Nephron (organoid): ENCODE data around the gene ZC3H7B.
"Not testable (repeated sequence)": the region's sequence is repeated elsewhere in the genome, so short reads cannot be mapped to it uniquely, and the experiment has no call there.

Source experiments
- H3K27ac Mint-ChIP-seq, 3 experiments: 2 replicates each; pipeline ENCODE4 v1.8.0; 2020; ENCODE audit warnings: mixed read lengths in 3 of 3, mild to moderate bottlenecking in 2 of 3, moderate library complexity in 1 of 3
- H3K27me3 Mint-ChIP-seq: 2 replicates; pipeline ENCODE4 v1.8.0; 2021; ENCODE audit warnings: low read depth, mild to moderate bottlenecking, moderate library complexity, mixed read lengths
- H3K36me3 Mint-ChIP-seq: 2 replicates; pipeline ENCODE4 v1.8.0; 2020; ENCODE audit warnings: low read depth, mixed read lengths
- H3K4me1 Mint-ChIP-seq: 2 replicates; pipeline ENCODE4 v1.8.0; 2020; ENCODE audit warnings: mixed read lengths
- H3K4me3 Mint-ChIP-seq, 3 experiments: 2 replicates each; pipeline ENCODE4 v1.8.0; 2020; ENCODE audit warnings: mild to moderate bottlenecking in 3 of 3, mixed read lengths in 3 of 3, moderate library complexity in 2 of 3
- H3K9me3 Mint-ChIP-seq: 2 replicates; pipeline ENCODE4 v1.8.0; 2020; ENCODE audit warnings: mixed read lengths
- TF ChIP-seq, protein P1 (sequence below), 3 experiments: fragments of 200-600 bp; sonication (generic); IDR thresholded peaks; one replicate each; pipeline ENCODE4 v1.5.0; 2021; ENCODE audit warnings: antibody characterized with exemption in 3 of 3; ENCODE audit not compliant: unreplicated experiment in 3 of 3

ZC3H7B gene

DNA sequence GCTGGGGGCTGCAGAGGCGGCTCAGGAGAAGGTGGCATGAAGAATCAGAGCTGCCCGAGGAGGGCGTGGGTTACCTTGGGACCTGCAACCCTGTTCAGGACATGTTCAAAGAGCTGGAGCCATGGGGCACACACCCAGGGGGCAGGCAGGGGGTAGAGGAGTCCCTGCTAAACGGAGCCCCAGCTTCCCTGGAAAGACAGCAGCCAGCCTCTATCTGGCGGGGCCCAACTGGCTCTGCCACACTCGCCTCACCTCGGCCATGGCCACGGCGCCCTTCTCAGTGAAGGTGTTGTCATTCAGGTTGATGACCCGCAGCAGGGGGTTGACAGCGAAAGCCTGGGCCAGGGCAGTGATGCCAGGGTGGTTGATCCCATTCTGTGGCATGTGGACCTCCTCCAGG lies 43.6 kb upstream of the ZC3H7B start:
- Mint-ChIP-seq H3K27ac (no peak overlapping the region), H3K4me3 (no peak overlapping the region), H3K36me3 (peaks cover 44% of the 10 kb centered on the region), H3K4me1 (peaks cover 9% of the 10 kb centered on the region), H3K27me3 (no peaks in the 10 kb centered on the region), H3K9me3 (no peaks in the 10 kb centered on the region)
- TF ChIP-seq, protein P1, sequence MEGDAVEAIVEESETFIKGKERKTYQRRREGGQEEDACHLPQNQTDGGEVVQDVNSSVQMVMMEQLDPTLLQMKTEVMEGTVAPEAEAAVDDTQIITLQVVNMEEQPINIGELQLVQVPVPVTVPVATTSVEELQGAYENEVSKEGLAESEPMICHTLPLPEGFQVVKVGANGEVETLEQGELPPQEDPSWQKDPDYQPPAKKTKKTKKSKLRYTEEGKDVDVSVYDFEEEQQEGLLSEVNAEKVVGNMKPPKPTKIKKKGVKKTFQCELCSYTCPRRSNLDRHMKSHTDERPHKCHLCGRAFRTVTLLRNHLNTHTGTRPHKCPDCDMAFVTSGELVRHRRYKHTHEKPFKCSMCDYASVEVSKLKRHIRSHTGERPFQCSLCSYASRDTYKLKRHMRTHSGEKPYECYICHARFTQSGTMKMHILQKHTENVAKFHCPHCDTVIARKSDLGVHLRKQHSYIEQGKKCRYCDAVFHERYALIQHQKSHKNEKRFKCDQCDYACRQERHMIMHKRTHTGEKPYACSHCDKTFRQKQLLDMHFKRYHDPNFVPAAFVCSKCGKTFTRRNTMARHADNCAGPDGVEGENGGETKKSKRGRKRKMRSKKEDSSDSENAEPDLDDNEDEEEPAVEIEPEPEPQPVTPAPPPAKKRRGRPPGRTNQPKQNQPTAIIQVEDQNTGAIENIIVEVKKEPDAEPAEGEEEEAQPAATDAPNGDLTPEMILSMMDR (IDR thresholded peaks at IDR 0.05; ENCODE audit: unreplicated experiment in 3 of 3) = no peak

DNA sequence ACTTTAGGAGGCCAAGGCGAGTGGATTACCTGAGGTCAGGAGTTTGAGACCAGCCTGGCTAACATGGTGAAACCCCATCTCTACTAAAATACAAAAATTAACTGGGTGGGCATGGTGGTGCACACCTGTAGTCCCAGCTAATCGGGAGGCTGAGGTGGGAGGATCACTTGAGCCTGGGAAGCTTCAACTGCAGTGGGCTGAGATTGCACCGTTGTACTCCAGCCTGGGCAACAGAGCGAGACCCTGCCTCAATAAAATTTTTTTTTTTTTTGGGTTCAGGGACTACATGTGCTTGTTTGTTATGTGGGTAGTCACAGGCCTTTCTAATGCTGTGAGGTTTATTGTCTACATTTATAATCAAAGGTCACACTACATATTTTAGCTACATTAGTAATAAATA lies 41.6 kb upstream of the ZC3H7B start:
- H3K27ac Mint-ChIP-seq, H3K27me3 Mint-ChIP-seq, H3K9me3 Mint-ChIP-seq: not testable (repeated sequence)

DNA sequence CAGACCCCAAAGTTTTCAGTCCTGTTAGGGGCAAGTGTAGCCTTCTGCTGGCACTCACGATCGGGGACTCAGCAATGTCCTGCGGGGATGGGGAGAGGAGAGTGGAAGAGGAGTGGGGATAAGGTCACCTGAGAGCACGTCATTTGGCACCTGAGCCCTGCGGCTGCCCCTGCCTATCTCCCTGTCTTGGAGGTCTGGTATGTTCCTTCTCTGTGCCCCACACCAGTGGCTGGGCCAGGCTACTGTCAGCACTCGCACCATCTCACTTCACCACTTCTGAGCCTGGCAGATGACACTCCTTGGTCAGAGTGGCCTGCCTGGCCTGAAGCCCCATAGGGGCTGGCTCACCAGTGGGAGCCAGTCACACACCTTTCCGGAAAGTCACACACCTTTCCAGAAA lies 40.5 kb upstream of the ZC3H7B start:
- Mint-ChIP-seq H3K27ac (no peak overlapping the region), H3K4me3 (no peak overlapping the region), H3K36me3 (peaks cover 47% of the 10 kb centered on the region), H3K9me3 (no peaks in the 10 kb centered on the region), H3K27me3 (no peaks in the 10 kb centered on the region), H3K4me1 (peaks cover 9% of the 10 kb centered on the region)
- TF ChIP-seq, protein P1 (IDR thresholded peaks at IDR 0.05; ENCODE audit: unreplicated experiment in 3 of 3) = no peak

More for the DNA sequence above, 41.6 kb upstream of the ZC3H7B start:
- H3K36me3 Mint-ChIP-seq = peaks cover 48% of the 10 kb centered on the region
- H3K4me3 Mint-ChIP-seq, H3K4me1 Mint-ChIP-seq: not testable (repeated sequence)

DNA sequence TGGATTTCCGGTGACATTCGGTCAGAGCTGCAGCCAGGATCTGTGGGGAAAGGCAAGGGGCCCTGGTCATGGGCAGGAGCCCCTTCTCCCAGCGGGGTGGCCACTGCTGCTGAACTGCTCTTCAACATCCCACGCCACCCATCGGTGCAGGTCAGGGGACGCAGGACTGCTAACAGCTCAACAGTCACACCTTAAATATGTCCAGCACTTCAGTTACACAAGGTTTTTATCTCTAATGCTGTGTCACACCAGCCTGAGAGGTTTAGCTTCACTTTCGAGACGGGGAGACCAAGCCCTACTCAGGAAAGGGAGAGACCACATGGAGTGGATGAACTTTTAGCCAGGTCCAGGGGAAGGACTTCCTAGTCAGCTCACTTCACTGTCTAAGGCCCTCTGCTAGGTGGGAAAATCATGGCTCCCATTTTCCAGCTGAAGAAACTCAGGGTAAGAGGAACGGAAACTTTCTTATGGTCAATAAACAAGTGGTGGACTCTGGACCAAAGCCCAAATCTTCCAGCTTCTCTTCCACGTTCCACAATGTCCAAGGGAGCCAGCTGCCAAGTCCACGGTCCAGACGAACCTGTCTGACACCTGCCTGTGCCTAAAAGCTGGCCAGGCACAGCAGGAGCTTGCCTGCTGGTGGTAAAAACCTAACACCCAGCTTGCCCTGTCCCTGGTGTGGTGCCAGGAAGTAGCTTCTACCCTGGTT lies 39.6 kb upstream of the ZC3H7B start:
- H3K27me3 Mint-ChIP-seq = no peaks in the 10 kb centered on the region
- no peak overlapping the region for H3K4me3 Mint-ChIP-seq
- H3K36me3 Mint-ChIP-seq = peaks cover 53% of the 10 kb centered on the region
- H3K4me1 Mint-ChIP-seq = peaks cover 9% of the 10 kb centered on the region
- H3K27ac Mint-ChIP-seq = no peak overlapping the region
- no peaks in the 10 kb centered on the region for H3K9me3 Mint-ChIP-seq
- TF ChIP-seq, protein P1 (IDR thresholded peaks at IDR 0.05; ENCODE audit: unreplicated experiment in 3 of 3) = no peak

DNA sequence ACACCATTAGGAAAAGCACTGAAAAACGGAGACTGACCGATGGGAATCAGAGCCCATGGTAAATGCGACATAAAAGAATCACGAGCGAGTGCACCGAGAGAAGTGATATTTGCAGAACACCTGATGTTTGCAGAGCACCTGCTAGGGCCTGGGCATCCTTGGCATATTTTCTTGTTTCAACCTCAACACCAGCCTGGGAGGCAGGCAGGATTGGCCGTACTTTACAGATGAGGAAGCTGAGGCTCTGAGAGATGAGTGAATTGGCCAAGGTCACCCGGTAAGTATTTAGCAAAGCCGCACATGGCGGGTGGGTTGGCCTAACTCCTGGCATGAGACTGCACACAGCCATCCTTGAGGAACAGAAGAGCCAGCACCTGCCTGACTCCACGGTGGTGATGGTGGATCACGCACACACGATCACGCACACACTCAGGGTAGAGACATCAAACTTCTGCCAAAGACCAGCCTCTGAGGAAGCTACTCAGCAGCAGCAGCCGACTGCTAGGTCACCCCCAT lies 39.0 kb upstream of the ZC3H7B start:
- peaks cover 2% of the 10 kb centered on the region for H3K4me1 Mint-ChIP-seq
- no peaks in the 10 kb centered on the region for H3K27me3 Mint-ChIP-seq
- H3K4me3 Mint-ChIP-seq = no peak overlapping the region
- H3K36me3 Mint-ChIP-seq = peaks cover 48% of the 10 kb centered on the region
- no peak overlapping the region for H3K27ac Mint-ChIP-seq
- H3K9me3 Mint-ChIP-seq = no peaks in the 10 kb centered on the region
- TF ChIP-seq, protein P1 (IDR thresholded peaks at IDR 0.05; ENCODE audit: unreplicated experiment in 3 of 3) = no peak

DNA sequence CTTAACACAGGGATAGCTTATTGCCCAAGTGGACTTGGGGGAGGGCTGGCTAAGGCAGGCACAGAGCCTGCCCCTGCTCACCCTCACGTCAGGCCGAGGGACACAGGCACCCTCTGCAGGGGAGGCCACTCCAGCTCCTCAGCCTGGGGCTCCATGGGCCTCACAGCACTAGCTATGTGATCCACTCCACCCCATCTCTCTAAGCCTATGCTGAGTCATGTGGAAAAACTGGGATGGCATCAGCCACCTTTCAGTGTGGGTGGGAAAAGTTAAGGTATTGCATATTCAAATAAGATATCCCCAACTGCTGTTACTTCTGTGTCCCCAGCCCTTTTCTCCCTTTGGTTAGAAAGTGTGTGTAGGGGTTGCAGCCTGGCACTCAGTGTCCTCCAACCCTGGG lies 37.6 kb upstream of the ZC3H7B start:
- peaks cover 57% of the 10 kb centered on the region for H3K36me3 Mint-ChIP-seq
- no peak overlapping the region for H3K4me3 Mint-ChIP-seq
- no peak overlapping the region for H3K27ac Mint-ChIP-seq

More for the DNA sequence above, 37.6 kb upstream of the ZC3H7B start:
- TF ChIP-seq, protein P1 (IDR thresholded peaks at IDR 0.05; ENCODE audit: unreplicated experiment in 3 of 3) = no peak
- H3K4me1 Mint-ChIP-seq = no peaks in the 10 kb centered on the region
- H3K9me3 Mint-ChIP-seq = no peaks in the 10 kb centered on the region
- no peaks in the 10 kb centered on the region for H3K27me3 Mint-ChIP-seq
